H9 (cell line): Measurements from ENCODE around the gene MREG. TPM values are rescaled to one million over a fixed set of nuclear protein-coding genes. Genes with fewer than 3 reads are reported as not detected.

Experiments
- DNase-seq: peaks from one replicate; pipeline ENCODE4 v3.0.0-alpha.2; 2017
- H2AFZ ChIP-seq: one replicate; pipeline ENCODE4 v1.6.1; 2013; ENCODE audit warnings: mild to moderate bottlenecking, low read length, control low read depth, moderate library complexity
- H2AK5ac ChIP-seq: 2 replicates; pipeline ENCODE4 v1.6.1; 2013; ENCODE audit warnings: low read length, control low read depth, mixed read lengths; ENCODE audit not compliant: insufficient read length
- H2BK120ac ChIP-seq: one replicate; pipeline ENCODE4 v1.6.1; 2013; ENCODE audit warnings: low read depth, mild to moderate bottlenecking, low read length, control low read depth, inconsistent platforms; ENCODE audit not compliant: poor library complexity, severe bottlenecking
- H2BK12ac ChIP-seq: 2 replicates; pipeline ENCODE4 v1.6.1; 2013; ENCODE audit warnings: low read length, control low read depth, mixed read lengths, low read depth; ENCODE audit not compliant: insufficient read length
- H2BK15ac ChIP-seq: 2 replicates; pipeline ENCODE4 v1.6.1; 2013; ENCODE audit warnings: low read depth, low read length, control low read depth
- H2BK20ac ChIP-seq: one replicate; pipeline ENCODE4 v1.6.1; 2013; ENCODE audit warnings: low read depth, mild to moderate bottlenecking, low read length, control low read depth, inconsistent platforms; ENCODE audit not compliant: poor library complexity, severe bottlenecking
- H2BK5ac ChIP-seq: 2 replicates; pipeline ENCODE4 v1.6.1; 2013; ENCODE audit warnings: low read length, control low read depth, mixed read lengths; ENCODE audit not compliant: insufficient read length
- H3K14ac ChIP-seq: 2 replicates; pipeline ENCODE4 v1.6.1; 2013; ENCODE audit warnings: low read length, control low read depth; ENCODE audit not compliant: insufficient read depth
- H3K18ac ChIP-seq: 2 replicates; pipeline ENCODE4 v1.6.1; 2013; ENCODE audit warnings: low read depth, mild to moderate bottlenecking, mixed read lengths, low read length, control low read depth; ENCODE audit not compliant: insufficient read length
- H3K23ac ChIP-seq: 2 replicates; pipeline ENCODE4 v1.6.1; 2013; ENCODE audit warnings: low read length, control low read depth, mixed read lengths, low read depth; ENCODE audit not compliant: insufficient read length
- H3K23me2 ChIP-seq: 2 replicates; pipeline ENCODE4 v1.6.1; 2013; ENCODE audit warnings: low read depth, mild to moderate bottlenecking, mixed read lengths, low read length, control low read depth; ENCODE audit not compliant: insufficient read length, poor library complexity, severe bottlenecking
- H3K27ac ChIP-seq: 2 replicates; pipeline ENCODE4 v1.5.1; 2013; ENCODE audit warnings: low read length, control low read depth, mixed read lengths, low read depth; ENCODE audit not compliant: insufficient read length
- H3K27me3 ChIP-seq: 2 replicates; pipeline ENCODE4 v1.6.1; 2013; ENCODE audit warnings: low read length, control low read depth, inconsistent platforms; ENCODE audit not compliant: insufficient read depth
- H3K4ac ChIP-seq: 2 replicates; pipeline ENCODE4 v1.6.1; 2013; ENCODE audit warnings: low read depth, mild to moderate bottlenecking, control low read depth, inconsistent platforms, low read length, moderate library complexity
- H3K4me1 ChIP-seq: 2 replicates; pipeline ENCODE4 v1.6.1; 2013; ENCODE audit warnings: low read length, control low read depth, inconsistent platforms; ENCODE audit not compliant: insufficient read depth
- H3K4me2 ChIP-seq: 2 replicates; pipeline ENCODE4 v1.6.1; 2013; ENCODE audit warnings: low read length, control low read depth, mixed read lengths; ENCODE audit not compliant: insufficient read length, insufficient read depth
- H3K56ac ChIP-seq: 2 replicates; pipeline ENCODE4 v1.6.1; 2013; ENCODE audit warnings: low read depth, mild to moderate bottlenecking, mixed read lengths, low read length, control low read depth; ENCODE audit not compliant: insufficient read length
- H3K79me1 ChIP-seq: 2 replicates; pipeline ENCODE4 v1.6.1; 2013; ENCODE audit warnings: low read depth, mild to moderate bottlenecking, moderate library complexity, low read length, control low read depth, inconsistent platforms; ENCODE audit not compliant: insufficient read depth, poor library complexity, severe bottlenecking
- H3K79me2 ChIP-seq: 2 replicates; pipeline ENCODE4 v1.6.1; 2013; ENCODE audit warnings: low read length, control low read depth, inconsistent platforms; ENCODE audit not compliant: insufficient read depth
- H3K9ac ChIP-seq: 2 replicates; pipeline ENCODE4 v1.6.1; 2013; ENCODE audit warnings: low read length, control low read depth, mixed read lengths; ENCODE audit not compliant: insufficient read length; ENCODE audit errors: extremely low read depth
- H3K9me3 ChIP-seq: one replicate; pipeline ENCODE4 v1.6.1; 2013; ENCODE audit warnings: low read depth, low read length, inconsistent platforms; ENCODE audit not compliant: control insufficient read depth
- H3T11ph ChIP-seq: one replicate; pipeline ENCODE4 v1.6.1; 2013; ENCODE audit warnings: mild to moderate bottlenecking, low read length, control low read depth, inconsistent platforms
- H4K20me1 ChIP-seq: one replicate; pipeline ENCODE4 v1.6.1; 2013; ENCODE audit not compliant: control insufficient read depth, insufficient read length, insufficient read depth
- H4K5ac ChIP-seq: 2 replicates; pipeline ENCODE4 v1.6.1; 2013; ENCODE audit warnings: low read depth, mild to moderate bottlenecking, mixed read lengths, low read length, control low read depth; ENCODE audit not compliant: insufficient read length
- H4K8ac ChIP-seq: replicated peaks from 2 replicates; pipeline ENCODE4 v1.6.1; 2013; ENCODE audit warnings: low read length, control low read depth, mixed read lengths, low read depth; ENCODE audit not compliant: insufficient read length
- H4K91ac ChIP-seq: 2 replicates; pipeline ENCODE4 v1.6.1; 2013; ENCODE audit warnings: low read depth, mild to moderate bottlenecking, moderate library complexity, mixed read lengths, low read length, control low read depth; ENCODE audit not compliant: insufficient read length
- H3K27ac Mint-ChIP-seq, 3 experiments: 2 replicates in 2 of 3; 3 replicates in 1 of 3; pipeline ENCODE4 v1.8.0; 2020 to 2021; ENCODE audit warnings: mixed read lengths in 3 of 3, mild to moderate bottlenecking in 1 of 3, moderate library complexity in 1 of 3
- H3K27me3 Mint-ChIP-seq: 2 replicates; pipeline ENCODE4 v1.8.0; 2021; ENCODE audit warnings: low read depth, mild to moderate bottlenecking, moderate library complexity, mixed read lengths
- H3K36me3 Mint-ChIP-seq, 3 experiments: 2 replicates in 2 of 3; 3 replicates in 1 of 3; pipeline ENCODE4 v1.8.0; 2020 to 2021; ENCODE audit warnings: low read depth in 3 of 3, mixed read lengths in 3 of 3; ENCODE audit not compliant: insufficient read depth in 1 of 3
- H3K4me1 Mint-ChIP-seq, 2 experiments: 2 replicates each; pipeline ENCODE4 v1.8.0; 2020; ENCODE audit warnings: mixed read lengths in 2 of 2
- H3K4me3 Mint-ChIP-seq, 2 experiments: 2 replicates in 1 of 2; 3 replicates in 1 of 2; pipeline ENCODE4 v1.8.0; 2020 to 2021; ENCODE audit warnings: mild to moderate bottlenecking in 2 of 2, mixed read lengths in 2 of 2, moderate library complexity in 1 of 2
- H3K9me3 Mint-ChIP-seq, 2 experiments: 2 replicates in 1 of 2; 3 replicates in 1 of 2; pipeline ENCODE4 v1.8.0; 2020; ENCODE audit warnings: mild to moderate bottlenecking in 2 of 2, mixed read lengths in 2 of 2, moderate library complexity in 1 of 2
- CTCF ChIP-seq: fragments of 200-600 bp; sonication (generic); conservative IDR thresholded peaks from 3 replicates; pipeline ENCODE4 v1.8.0; 2021; ENCODE audit warnings: antibody characterized with exemption, mild to moderate bottlenecking
- WGBS: extraction: QIAGEN DNeasy Blood & Tissue Kit; methylation state at CpG from one replicate; pipeline ENCODE4 v1.1.7; 2013; ENCODE audit warnings: missing lambda C conversion rate, low lambda C conversion rate, mixed read lengths; ENCODE audit not compliant: insufficient read length; ENCODE audit errors: extremely low coverage; 5-methylcytosine and 5-hydroxymethylcytosine counted together
- total RNA-seq: library from RNA; stranded (reverse); gene quantifications from 2 replicates; pipeline ENCODE4 v1.2.1, GENCODE V29; 2021

The MREG gene
- total RNA-seq, 1 experiment from 2014 or later, result 21.8 TPM

GRCh38 chr2:215952860-215953637, 60.3 kb downstream of the MREG start:
- no peaks in the 10 kb centered on the region for H3K27me3 Mint-ChIP-seq
- no CpG with 5 or more reads among the region's 4 CpGs for WGBS
- Histone ChIP-seq H2BK12ac (no peak overlapping the region), H3K23me2 (no peaks in the 10 kb centered on the region), H3K27me3 (no peaks in the 10 kb centered on the region), H2BK120ac (no peak overlapping the region), H2BK5ac (no peak overlapping the region), H4K5ac (no peak overlapping the region), H3K56ac (no peak overlapping the region), H3K4ac (no peak overlapping the region), H3K27ac (no peak overlapping the region), H3T11ph (no peak overlapping the region), H4K91ac (no peak overlapping the region), H3K79me1 (peaks cover 3% of the 10 kb centered on the region), H3K4me2 (no peak overlapping the region), H3K23ac (no peak overlapping the region), H3K14ac (no peak overlapping the region), H2BK15ac (no peak overlapping the region), H3K79me2 (no peaks in the 10 kb centered on the region), H2AFZ (no peak overlapping the region), H3K9me3 (no peaks in the 10 kb centered on the region), H2BK20ac (no peak overlapping the region), H3K18ac (no peak overlapping the region), H3K9ac (no peak overlapping the region), H4K8ac (no peak overlapping the region), H3K4me1 (no peaks in the 10 kb centered on the region), H2AK5ac (no peak overlapping the region), H4K20me1 (no peaks in the 10 kb centered on the region)
- no peak overlapping the region for H3K4me3 Mint-ChIP-seq
- no peaks in the 10 kb centered on the region for H3K9me3 Mint-ChIP-seq
- H3K4me1 Mint-ChIP-seq, result peaks cover 3 to 6% of the 10 kb centered on the region in 2 experiments; a peak in 3 of 4 replicates
- no peak for TF ChIP-seq CTCF
- DNase-seq, result no peak
- H3K27ac Mint-ChIP-seq, result no peak overlapping the region
- peaks cover 6 to 7% (median 6%) of the 10 kb centered on the region in 3 experiments; a peak in 5 of 7 replicates for H3K36me3 Mint-ChIP-seq
